HG03342 (cell line): ENCODE data around the gene GPR78.

ENCODE experiments used
- ATAC-seq: cut with Tn5 transposase; IDR thresholded peaks from one replicate; pipeline ENCODE4 v1.9.1; 2021; ENCODE audit warnings: mild to moderate bottlenecking, moderate library complexity; ENCODE audit not compliant: unreplicated experiment

Gene GPR78, protein sequence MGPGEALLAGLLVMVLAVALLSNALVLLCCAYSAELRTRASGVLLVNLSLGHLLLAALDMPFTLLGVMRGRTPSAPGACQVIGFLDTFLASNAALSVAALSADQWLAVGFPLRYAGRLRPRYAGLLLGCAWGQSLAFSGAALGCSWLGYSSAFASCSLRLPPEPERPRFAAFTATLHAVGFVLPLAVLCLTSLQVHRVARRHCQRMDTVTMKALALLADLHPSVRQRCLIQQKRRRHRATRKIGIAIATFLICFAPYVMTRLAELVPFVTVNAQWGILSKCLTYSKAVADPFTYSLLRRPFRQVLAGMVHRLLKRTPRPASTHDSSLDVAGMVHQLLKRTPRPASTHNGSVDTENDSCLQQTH

DNA sequence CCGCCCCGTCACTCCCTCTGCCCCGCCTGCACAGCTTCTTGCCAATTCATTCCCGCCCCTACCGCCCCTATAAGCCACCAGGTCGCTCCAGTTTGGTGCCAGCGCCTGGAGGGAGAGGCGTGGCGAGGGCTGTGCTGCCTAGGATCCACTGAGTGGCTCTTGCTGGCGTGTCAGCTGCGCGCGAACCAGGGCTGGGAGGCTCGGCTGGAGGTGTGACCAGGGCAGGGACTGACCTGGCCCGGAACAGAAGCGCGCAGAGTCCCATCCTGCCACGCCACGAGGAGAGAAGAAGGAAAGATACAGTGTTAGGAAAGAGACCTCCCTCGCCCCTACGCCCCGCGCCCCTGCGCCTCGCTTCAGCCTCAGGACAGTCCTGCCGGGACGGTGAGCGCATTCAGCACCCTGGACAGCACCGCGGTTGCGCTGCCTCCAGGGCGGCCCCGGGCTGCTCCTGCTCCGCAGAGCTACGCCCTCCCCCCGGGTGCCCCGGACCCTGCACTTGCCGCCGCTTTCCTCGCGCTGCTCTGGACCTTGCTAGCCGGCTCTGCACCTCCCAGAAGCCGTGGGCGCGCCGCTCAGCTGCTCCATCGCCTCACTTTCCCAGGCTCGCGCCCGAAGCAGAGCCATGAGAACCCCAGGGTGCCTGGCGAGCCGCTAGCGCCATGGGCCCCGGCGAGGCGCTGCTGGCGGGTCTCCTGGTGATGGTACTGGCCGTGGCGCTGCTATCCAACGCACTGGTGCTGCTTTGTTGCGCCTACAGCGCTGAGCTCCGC, at the start of gene GPR78:
Gene GPR78 (plus strand): TSS at position 72 of the 773 bp plus-strand sequence. CDS start 591 bp downstream, at position 663.
- ATAC-seq = no peak

DNA sequence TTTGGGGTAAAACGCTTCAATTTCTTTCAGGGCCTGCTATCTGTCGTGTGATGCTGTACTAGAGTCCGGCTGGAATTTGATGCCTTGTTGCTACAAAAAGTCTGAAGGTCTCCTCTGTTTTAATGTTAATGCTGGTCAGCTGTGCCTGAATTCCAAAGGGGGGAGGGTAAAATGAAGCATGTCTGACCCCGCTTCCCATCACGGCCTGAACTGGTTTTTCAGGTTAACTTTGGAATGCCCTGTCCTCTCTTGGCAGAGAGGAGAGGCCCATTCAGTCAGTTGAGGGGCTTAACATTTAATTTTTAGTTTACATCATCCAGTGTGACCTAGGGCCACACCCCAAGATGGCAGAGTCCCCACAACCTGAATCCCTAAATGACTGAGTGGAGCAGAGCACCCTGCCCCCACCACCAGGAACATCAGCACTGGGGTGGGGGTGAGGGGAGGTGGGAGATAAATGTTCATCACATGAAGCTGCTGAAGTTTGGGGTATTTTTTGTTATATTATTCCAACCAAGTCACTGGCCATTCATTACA, 47.9 kb upstream of the GPR78 start:
- no peak for ATAC-seq

- no peak for ATAC-seq
These were observed 46.8 kb upstream of the GPR78 start for GRCh38 chr4:8533274-8533865.

- peak; percentile 81 for ATAC-seq
These were observed 46.1 kb upstream of the GPR78 start for GRCh38 chr4:8534129-8534528.

DNA sequence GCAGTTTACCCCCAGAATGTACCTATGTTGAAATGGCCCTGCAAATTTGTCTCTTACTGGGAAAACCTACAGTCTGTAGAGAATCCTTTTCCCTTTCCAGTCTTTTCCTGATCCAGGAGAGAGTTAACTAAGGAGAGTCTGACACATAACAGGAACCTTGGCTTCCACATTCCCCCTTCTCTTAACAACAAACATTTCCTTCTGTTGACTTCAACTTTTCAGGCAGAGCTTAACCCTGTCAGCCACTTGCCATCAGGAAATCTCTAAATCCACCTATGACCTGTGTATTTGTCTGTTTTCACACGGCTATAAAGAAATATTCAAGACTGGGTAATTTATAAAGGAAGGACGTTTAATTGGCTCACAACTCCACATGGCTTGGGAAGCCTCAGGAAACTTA, 45.6 kb upstream of the GPR78 start:
- no peak for ATAC-seq

GRCh38 chr4:8536467-8536866, 43.7 kb upstream of the GPR78 start:
- ATAC-seq = no peak

DNA sequence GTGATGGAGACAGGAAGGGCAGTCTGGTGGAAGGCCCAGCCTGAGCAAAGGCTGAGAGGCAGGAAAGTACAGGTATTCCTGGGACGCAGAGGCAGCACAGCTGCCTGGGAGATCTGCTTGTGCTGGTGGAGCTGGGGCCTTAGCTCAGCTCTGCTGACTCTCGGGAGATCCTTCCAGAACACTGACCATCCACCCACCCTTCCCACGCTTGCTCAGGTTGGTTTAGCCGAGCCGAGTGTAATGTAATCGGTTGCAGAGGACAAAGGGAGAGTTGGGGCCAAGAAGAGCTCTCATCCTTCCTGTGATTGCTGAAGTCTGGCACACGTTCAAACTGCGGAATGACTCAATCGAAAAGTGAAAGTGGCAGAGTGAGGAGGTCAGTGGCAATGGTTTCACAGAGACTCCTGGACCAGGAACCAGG, 43.1 kb upstream of the GPR78 start:
- no peak for ATAC-seq

- ATAC-seq = no peak
These were observed 42.0 kb upstream of the GPR78 start for GRCh38 chr4:8538076-8538702.

- no peak for ATAC-seq
These were observed 41.3 kb upstream of the GPR78 start for GRCh38 chr4:8538703-8539567.

DNA sequence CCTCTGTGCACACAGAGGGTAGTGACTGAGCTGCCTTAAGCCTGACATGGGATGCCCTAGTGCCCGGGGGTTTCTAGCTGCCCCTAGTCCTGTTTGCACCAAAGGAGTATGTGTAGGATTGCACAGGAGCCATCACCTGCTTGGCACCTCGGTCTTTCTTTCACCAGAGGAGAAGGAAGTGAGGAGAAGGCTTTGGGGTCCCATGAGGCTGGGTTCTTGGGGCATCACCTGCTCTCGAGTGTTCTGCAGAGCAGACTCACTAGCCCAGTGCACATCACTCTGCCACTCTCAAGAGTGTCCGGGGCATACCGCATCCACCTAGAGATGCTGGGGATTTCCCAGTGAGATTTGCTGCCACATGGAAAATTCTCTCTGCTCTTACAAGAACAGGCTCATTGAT, 40.5 kb upstream of the GPR78 start:
- no peak for ATAC-seq

- no peak for ATAC-seq
These were observed 40.1 kb upstream of the GPR78 start for GRCh38 chr4:8540072-8540471.

GRCh38 chr4:8540586-8540985, 39.6 kb upstream of the GPR78 start:
- no peak for ATAC-seq

GRCh38 chr4:8540991-8541390, 39.2 kb upstream of the GPR78 start:
- no peak for ATAC-seq

DNA sequence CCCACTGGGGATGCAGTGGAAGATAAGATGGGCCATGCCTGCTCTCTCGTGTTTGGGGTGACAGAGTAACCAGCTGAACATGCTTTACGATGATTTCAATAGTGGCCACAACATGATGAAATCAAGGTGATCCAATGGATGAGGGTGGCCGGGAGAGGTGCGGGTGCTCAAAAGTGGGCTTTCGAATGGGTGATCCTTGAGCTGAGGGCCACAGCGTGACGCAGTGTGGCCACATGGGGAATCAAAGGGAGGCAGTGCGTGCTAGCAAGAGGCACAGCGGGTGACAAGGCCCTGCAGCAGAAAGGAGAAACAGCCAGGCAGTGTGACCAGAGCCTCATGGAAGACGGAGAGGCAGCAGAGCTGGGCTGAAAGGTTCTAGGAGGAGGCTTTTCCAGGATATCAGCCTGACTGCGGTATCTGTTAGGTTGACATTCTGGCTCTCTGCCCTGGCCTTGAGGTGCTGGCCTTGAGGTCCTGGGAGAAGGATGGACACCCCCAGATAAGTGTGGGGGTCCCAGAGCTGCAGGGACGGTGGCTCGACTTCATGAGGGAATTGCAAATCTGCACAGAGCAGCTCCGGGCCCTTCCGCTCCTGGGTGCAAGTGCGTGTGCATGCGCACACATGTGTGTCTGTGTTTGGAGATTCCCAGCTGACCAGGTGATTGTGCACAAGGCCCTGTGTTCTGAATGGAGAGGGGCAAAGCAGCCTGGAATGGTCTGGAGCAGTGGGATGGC, 38.0 kb upstream of the GPR78 start:
- ATAC-seq = no peak

DNA sequence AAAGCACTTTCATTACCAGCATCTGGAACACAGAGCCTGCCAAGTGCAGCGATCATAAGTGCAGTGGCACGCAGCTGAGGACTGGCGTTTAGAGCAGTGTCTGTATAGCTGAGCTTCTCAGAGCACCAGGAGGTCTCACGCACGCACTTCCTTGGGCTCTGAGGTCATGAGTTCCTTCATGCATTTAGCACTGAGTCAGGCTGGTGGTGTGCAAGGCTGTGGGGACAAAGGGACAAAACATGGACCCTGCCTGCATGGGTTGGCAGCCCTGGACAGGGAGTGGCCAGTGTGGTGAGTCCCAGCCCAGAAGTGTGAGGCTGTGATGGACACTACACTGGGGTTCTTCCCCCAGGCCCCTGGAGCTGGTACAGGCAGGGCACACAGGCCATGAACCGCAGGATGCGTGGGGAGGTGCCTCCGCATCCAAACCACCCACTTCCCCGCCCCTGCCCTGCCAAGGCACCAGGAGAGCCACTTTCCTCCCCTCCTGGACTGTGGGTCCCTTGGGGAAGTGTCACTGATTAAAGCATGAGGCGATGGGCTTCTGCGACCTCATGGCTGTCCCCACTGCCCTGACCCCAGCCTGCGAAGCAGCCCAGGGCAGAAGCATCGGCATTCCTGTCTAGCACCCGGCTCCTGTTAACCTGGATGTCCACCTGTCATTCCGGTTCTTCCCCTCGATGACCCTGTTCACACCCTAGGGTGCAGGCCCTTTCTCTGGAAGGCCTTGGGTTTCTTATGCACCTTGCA, 37.2 kb upstream of the GPR78 start:
- ATAC-seq = no peak

DNA sequence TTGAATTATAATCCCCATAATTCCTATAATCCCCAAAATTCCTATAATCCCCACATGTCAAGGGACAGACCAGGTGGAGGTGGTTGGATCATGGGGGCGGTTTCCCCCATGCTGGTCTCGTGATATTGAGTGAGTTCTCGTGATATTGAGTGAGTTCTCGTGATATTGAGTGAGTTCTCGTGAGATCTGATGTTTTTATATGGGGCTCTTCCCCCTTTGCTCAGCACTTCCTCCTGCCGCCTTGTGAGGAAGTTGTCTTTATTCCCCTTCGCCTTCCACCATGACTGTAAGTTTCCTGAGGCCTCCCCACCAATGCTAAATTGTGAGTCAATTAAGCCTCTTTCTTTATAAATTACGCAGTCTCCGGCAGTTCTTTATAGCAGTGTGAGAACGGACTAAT, 36.6 kb upstream of the GPR78 start:
- ATAC-seq = no peak

GRCh38 chr4:8544282-8544681, 35.9 kb upstream of the GPR78 start:
- ATAC-seq = no peak

DNA sequence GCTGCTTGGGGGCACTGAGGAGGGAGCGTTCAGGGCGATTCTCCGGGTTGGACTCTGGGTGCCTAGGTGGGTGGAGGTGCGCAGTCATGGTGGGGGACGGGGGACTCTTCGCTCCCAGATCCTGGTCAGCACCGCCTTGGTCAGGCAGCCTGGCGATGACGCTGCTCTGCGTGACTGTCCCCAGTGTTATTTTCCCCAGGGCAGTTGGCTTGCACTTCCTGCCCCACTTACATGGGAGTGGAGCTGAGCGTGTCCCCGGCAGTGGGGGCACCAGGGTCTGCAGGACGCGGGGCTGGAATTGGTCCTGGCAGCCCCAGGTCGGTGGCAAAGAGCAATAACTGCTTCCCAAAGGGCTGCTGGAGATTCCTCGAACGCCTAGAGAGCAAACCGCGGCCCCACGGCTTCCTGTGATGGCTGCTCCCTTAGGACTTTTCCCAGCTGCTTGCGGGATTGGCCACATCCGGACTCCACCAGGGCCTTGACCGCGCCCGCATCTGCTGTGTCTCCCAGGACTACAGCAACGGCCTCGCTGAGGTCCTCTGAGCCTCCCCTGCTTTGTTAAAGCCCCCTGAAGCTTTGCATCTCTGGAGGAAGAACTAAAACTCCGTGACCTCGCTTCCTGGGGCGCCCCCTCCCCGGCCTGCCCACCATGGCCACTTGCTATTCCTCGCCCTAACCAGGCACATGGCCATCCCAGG, 35.3 kb upstream of the GPR78 start:
- no peak for ATAC-seq
